ENCODE measurements around the gene STK32C.
A peak's percentile ranks its signal among the peaks of the same experiment; 100 is the strongest.

The STK32C gene

GRCh38 chr10:132306864-132307751 is 642 bp downstream of the STK32C start:
- TF ChIP-seq, protein P1, sequence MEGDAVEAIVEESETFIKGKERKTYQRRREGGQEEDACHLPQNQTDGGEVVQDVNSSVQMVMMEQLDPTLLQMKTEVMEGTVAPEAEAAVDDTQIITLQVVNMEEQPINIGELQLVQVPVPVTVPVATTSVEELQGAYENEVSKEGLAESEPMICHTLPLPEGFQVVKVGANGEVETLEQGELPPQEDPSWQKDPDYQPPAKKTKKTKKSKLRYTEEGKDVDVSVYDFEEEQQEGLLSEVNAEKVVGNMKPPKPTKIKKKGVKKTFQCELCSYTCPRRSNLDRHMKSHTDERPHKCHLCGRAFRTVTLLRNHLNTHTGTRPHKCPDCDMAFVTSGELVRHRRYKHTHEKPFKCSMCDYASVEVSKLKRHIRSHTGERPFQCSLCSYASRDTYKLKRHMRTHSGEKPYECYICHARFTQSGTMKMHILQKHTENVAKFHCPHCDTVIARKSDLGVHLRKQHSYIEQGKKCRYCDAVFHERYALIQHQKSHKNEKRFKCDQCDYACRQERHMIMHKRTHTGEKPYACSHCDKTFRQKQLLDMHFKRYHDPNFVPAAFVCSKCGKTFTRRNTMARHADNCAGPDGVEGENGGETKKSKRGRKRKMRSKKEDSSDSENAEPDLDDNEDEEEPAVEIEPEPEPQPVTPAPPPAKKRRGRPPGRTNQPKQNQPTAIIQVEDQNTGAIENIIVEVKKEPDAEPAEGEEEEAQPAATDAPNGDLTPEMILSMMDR (conservative IDR thresholded peaks at IDR 0.05; ENCODE audit: control insufficient read depth, insufficient read depth, low read depth, low read length), result no peak
- H3K4me3 ChIP-seq (ENCODE audit: control insufficient read depth, low read depth, low read length), result peak overlapping the region; percentile 43
- DNase-seq (ENCODE audit: low read depth), result no peak

GRCh38 chr10:132306343-132306685 is 1.4 kb downstream of the STK32C start:
- TF ChIP-seq, protein P1 (conservative IDR thresholded peaks at IDR 0.05; ENCODE audit: control insufficient read depth, insufficient read depth, low read depth, low read length), result no peak
- no peak for DNase-seq (ENCODE audit: low read depth)
- H3K4me3 ChIP-seq (ENCODE audit: control insufficient read depth, low read depth, low read length), result no peak overlapping the region

DNA sequence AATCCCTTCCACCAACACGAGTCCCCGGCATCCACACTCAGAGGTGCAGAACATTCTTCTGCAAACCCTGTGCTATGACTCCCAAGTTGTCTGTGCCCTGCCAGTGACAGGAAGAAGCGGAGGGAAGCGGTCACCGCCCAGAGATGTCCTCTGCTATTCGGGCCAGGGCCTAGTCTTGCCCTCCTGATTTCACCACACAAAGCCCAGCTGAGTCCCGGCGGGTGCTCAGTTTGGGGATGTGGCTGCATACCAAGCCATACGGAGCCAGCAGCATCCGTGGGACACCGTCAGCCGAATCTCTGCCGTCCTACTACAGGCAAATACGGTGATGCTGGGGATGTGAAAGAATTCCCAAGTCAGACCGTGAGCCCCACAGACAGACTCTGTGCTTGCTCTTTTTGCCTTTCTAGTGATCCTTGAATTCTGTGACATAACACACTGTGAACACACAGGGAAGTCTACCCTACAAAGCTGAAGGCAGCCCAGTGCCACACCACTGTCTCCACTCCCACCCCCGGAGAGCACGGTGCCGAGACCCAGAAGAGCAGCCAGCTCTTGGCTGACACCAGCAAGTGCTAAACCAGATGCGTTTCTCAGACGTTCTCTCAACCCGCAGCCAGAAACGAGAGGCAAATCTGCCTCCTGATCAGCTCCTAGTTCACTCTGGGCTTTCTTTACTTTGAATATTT is 2.0 kb downstream of the STK32C start:
- TF ChIP-seq, protein P1 (conservative IDR thresholded peaks at IDR 0.05; ENCODE audit: control insufficient read depth, insufficient read depth, low read depth, low read length), result no peak
- H3K4me3 ChIP-seq (ENCODE audit: control insufficient read depth, low read depth, low read length), result no peak overlapping the region
- no peak for DNase-seq (ENCODE audit: low read depth)

DNA sequence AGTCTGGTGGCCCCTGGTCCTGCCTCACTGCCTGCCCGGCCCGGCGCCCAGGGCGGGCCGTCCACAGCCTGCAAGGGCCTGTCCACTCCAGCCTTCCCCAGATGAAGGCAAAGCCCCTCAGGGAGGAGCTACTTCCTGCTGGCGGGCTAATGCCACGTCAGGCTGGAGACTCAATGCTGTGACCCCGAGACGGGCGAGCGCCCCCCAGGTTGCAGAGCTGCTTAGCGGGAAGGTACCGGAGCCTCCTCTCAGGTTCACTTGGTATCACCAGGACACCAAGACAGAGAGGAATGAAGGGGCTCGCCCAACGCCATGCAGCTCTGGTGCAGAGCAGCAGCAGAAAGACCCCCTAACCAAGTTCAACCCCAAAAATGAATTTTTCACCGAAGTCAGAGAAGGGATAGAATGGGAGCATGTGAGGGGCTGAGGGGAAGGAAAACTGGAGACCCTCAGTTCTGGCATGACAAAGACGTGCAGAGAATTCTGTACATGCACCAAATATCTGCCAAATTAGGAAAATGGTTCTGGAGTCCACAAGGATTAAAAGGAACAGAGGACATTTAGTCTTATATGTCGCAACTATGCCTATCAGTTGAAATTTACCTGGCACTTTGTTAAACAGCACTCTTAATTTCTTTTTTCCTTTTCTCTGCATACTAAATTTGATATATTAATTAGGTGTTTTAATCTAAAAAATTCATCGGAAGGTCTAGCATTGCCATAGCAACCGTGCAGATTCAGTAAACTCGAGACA is 2.8 kb downstream of the STK32C start:
- no peak overlapping the region for H3K4me3 ChIP-seq (ENCODE audit: control insufficient read depth, low read depth, low read length)
- TF ChIP-seq, protein P1 (conservative IDR thresholded peaks at IDR 0.05; ENCODE audit: control insufficient read depth, insufficient read depth, low read depth, low read length), result no peak
- DNase-seq (ENCODE audit: low read depth), result no peak

GRCh38 chr10:132303361-132304115 is 4.2 kb downstream of the STK32C start:
- H3K4me3 ChIP-seq (ENCODE audit: control insufficient read depth, low read depth, low read length), result no peak overlapping the region
- TF ChIP-seq, protein P1 (conservative IDR thresholded peaks at IDR 0.05; ENCODE audit: control insufficient read depth, insufficient read depth, low read depth, low read length), result no peak
- DNase-seq (ENCODE audit: low read depth), result no peak

Measured in fibroblast of mammary gland (primary cell).